GM18499 (cell line): ENCODE measurements around the gene ATP23.

ENCODE experiments used
- ATAC-seq: cut with Tn5 transposase; IDR thresholded peaks from one replicate; pipeline ENCODE4 v1.9.1; 2021; ENCODE audit warnings: moderate number of reproducible peaks; ENCODE audit not compliant: insufficient read depth, unreplicated experiment

The ATP23 gene

GRCh38 chr12:57907281-57907680 lies 34.1 kb upstream of the ATP23 start:
- ATAC-seq = no peak

DNA sequence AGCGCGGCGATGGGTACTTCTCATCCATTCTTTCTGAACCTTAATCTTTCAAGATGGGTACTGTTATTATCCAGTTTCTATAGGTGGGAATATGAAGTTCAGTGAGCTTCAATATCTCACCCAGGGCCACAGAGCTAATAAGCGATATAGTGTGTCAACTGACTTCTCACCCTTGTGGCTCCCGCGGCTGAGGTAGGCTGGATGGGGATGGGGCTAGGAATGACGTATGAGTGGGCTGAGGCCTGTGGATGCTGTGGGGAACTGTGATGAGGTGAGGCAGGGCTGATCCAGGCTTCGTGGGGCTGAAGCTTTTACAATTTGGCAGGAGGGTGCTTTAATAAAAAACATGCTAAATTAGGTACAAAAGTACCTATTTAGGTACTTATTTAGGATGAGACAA lies 32.9 kb upstream of the ATP23 start:
- ATAC-seq = no peak

- no peak for ATAC-seq
Measured at GRCh38 chr12:57909056-57909455, 32.3 kb upstream of the ATP23 start.

DNA sequence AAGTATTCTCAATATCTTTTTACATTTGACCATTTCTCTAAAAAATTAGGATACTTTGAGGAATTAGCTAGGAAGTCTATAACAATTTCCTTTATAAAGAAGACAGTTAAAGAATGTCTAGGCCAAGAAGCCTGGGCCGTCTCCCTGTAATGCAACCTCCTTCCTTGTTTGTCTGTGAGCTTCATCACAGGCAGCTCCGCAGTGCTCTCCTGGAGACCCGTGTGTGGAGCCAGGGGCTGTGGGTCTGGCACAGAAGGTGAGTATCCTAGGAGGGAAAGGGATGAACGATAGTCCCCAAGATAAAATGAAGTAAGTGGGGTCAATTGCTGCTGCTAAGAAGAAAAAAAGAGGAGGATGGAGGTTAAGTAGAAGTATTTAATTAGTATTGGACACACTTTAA lies 31.8 kb upstream of the ATP23 start:
- ATAC-seq = no peak

GRCh38 chr12:57918147-57918546 lies 23.2 kb upstream of the ATP23 start:
- no peak for ATAC-seq

DNA sequence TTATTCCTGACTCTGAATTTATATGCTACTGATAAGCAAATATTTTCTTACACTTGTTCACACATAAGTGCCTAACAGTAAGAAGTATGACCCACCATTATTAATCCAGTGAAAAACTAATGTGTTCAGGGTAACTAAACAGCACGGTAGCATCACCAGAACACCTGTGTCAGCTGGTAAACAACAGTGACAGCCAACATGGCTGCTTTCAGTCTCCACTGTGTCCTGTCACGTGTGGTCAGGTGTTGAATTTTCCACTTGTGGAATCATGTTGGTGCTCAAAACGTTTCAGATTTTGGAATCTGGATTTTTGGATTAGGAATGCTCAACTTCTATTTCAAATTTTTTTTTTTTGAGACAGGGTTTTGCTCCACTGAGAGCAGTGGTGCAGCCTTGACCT lies 14.3 kb upstream of the ATP23 start:
- ATAC-seq = no peak

- ATAC-seq = no peak
Measured at GRCh38 chr12:57929092-57929830, 12.1 kb upstream of the ATP23 start.

DNA sequence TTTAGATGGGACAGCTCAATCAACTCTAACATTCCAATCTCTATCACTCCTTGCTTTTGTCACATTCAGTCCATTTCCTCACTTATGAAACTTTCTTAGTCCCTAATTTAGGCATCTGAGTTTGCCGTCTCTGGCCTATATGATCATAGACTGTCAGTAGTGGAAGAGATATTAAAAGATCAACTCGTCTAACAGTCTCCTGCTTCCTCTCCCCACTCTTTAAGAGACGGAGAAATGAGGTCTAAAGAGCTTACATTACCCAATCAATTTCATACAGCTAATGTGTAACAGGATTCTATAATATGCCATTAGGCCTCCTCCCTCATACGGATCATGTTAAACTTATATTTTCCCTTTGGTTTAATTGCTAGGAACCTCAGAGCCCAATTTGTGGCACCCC lies 6.5 kb upstream of the ATP23 start:
- no peak for ATAC-seq

- ATAC-seq = no peak
Measured at GRCh38 chr12:57935331-57935730, 6.0 kb upstream of the ATP23 start.

GRCh38 chr12:57935839-57936512 lies 5.4 kb upstream of the ATP23 start:
- ATAC-seq = peak; percentile 94

- ATAC-seq = no peak
Measured at GRCh38 chr12:57936513-57936883, 4.9 kb upstream of the ATP23 start.

DNA sequence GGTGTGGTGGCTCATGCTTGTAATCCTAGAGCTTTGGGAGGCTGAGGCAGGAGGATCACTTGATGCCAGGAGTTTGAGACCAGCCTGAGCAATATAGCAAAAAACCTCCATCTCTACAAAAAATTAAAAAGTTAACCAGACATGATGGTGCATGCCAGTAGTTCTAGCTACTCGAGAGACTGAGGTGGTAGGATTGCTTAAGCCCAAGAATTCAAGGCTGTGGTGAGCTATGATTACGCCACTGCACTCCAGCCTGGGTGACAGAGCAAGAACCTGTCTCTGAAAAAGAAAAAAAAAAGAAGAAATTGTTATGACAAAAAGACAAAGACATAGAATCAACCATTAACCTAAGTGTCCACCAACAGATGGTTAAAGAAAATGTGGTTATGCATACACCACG lies 2.1 kb upstream of the ATP23 start:
- ATAC-seq = no peak

- no peak for ATAC-seq
Measured at GRCh38 chr12:57940052-57940914, 1.1 kb upstream of the ATP23 start.

DNA sequence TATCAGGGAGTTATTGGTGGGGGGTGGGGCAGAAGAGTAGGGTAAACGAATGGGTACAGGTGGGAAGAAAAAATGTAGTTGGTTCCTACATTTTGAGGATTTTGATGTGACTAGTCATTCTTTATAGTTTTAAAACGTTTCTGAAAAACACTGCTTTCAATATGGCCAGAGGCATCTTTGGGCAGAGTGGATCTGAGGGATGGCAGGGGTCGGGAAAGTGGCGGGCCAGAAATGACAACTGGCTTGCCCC lies 527 bp upstream of the ATP23 start:
- no peak for ATAC-seq

DNA sequence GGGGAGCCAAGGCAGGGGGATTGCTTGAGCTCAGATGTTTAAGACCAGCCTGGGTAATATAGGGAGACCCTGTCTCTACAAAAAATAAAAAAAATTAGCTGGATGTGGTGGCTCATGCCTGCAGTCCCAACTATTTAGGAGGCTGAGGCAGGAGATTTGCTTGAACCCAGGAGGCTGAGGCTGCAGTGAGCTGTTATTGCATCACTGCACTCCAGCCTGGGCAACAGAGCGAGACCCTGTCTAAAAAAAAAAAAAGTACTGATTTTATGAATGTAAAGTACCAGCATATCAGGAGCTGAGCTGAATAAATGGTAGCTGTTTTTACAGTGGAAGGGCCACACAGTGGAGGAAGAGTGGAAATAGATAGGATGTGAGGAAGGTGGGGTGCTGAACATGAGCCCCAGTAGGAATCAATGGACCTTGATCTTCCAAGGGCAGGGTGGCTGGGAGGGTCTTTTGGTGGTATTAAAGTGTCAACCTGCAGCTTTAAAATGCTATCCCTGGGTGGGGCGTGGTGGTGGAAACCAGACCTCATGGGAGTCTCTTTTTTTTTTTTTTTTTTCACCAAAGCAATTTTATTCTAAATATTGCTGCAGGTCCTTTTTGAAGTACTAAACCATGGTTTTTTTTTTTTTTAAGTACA lies 2.2 kb downstream of the ATP23 start:
- no peak for ATAC-seq

- ATAC-seq = no peak
Measured at GRCh38 chr12:57944313-57945023, 3.1 kb downstream of the ATP23 start.

DNA sequence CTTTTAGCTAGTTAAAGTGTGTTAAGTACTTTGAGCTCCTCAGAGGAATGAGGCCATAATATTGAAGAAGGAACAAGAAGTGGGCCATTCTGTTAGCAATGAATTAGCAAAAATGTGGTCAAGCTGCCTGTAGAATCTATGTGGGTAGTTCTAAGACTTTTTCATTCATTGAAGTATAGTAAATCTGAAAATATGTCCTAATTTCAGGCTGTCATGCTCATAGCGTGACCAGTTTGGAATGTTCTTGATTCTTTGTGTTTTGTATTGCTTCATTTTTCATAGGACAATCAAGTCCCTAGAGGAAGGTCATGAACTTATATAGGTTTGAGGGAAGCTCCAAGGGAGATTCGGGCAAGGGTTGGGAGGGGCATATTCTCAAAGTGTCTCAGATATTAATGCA lies 11.4 kb downstream of the ATP23 start:
- ATAC-seq = no peak

DNA sequence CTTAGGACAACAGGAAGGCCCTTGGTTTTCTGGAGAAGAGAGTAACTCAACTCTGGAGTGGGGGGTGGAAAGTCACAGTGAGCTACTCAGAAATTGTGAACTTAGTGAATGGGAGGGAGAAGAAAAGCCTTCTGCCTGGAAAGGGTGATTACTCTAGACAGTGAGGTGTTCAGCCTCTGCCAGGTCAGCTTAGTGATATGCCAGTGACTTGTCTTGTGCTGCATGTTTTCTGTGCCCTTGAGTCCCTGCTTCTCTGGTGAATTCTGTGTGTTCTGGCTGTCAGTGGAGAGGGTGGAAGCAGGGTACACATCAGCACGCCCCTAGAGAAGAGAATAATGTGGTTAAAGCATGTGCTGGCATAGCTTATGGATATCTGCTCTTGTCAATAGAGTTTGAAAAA lies 13.4 kb downstream of the ATP23 start:
- no peak for ATAC-seq

DNA sequence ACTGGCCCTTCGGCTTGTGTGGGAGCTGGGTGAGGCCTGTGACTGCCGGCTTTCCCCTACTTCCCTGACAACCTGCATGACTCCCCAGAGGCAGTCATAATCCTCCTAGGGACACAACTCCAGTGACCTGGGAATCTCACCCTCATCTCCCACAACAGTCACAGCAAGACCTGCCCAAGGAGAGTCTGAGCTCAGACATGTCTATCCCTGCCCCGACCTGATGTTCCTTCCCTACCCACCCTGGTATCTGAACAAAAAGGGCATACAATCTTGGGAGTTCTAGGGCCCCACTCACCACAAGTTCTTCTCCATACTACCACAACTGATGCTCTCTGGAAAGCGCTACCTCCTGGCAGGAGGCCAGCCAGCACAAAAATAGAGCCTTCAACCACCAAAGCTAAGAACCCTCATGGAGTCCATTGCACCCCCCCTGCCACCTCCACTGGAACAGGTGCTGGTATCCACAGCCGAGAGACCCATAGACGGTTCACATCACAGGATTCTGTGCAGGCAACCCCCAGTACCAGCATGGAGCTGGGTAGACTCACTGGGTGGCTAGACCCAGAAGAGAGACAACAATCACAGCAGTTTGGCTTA lies 16.8 kb downstream of the ATP23 start:
- no peak for ATAC-seq

GRCh38 chr12:57964421-57964820 lies 23.1 kb downstream of the ATP23 start:
- no peak for ATAC-seq
